ENCODE data around the gene ASCL5.

Gene ASCL5

DNA sequence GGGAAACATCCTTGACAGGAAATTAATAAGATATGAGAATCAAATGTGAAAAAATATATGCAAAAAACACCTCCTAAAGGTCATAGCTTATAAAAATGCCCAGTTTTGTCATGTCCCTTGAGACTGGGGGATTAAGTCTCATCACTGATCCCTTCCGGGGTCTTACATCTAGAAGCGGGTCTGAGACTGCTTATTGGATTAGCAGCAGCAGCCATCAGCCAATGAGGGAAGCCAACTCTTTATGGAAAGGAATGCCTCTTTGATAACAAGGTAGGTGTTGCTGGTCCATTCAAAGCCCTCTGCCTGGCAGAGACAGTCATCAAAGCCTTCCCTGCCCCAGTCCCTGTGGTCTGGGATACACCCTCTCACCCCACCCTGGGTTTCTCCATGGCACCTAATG is 10.9 kb downstream of the ASCL5 start:
- no peak for DNase-seq (ENCODE audit: low read depth)
- TF ChIP-seq, protein P1, sequence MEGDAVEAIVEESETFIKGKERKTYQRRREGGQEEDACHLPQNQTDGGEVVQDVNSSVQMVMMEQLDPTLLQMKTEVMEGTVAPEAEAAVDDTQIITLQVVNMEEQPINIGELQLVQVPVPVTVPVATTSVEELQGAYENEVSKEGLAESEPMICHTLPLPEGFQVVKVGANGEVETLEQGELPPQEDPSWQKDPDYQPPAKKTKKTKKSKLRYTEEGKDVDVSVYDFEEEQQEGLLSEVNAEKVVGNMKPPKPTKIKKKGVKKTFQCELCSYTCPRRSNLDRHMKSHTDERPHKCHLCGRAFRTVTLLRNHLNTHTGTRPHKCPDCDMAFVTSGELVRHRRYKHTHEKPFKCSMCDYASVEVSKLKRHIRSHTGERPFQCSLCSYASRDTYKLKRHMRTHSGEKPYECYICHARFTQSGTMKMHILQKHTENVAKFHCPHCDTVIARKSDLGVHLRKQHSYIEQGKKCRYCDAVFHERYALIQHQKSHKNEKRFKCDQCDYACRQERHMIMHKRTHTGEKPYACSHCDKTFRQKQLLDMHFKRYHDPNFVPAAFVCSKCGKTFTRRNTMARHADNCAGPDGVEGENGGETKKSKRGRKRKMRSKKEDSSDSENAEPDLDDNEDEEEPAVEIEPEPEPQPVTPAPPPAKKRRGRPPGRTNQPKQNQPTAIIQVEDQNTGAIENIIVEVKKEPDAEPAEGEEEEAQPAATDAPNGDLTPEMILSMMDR (IDR thresholded peaks at IDR 0.05; ENCODE audit: control insufficient read depth, extremely low read depth, insufficient read depth): no peak

DNA sequence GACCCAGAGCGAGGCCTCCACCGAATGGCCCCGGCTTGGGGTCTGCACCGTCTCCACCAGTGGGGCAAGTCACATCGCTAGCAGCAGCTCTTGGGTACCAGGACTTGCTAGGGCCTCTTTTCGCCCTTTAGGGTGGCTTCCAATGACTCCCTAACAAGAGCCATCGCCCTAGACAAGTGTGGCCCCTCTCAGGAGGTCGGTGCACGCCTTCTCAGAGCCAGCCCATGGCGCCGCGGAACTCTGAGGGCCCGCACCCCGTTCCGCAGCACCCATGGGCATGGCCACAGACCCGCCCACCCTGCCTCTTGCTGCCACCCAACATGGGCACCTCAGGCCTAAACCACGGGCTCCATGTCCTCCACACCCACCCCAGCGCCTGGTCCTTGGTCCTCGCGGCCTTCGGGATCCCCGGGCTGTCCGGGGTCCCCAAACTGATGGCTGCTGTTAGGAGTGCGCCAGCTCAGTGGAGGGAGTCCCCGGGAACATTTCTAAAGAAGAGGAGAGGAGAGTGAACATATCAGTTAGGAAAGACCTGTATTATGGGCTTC is 11.5 kb downstream of the ASCL5 start:
- peak overlapping the region; percentile 54 for H3K4me3 ChIP-seq (ENCODE audit: low read depth, low read length)
- TF ChIP-seq, protein P1 (IDR thresholded peaks at IDR 0.05; ENCODE audit: control insufficient read depth, extremely low read depth, insufficient read depth): no peak

More for the DNA sequence above, 10.9 kb downstream of the ASCL5 start:
- H3K4me3 ChIP-seq (ENCODE audit: low read depth, low read length): no peak overlapping the region

DNA sequence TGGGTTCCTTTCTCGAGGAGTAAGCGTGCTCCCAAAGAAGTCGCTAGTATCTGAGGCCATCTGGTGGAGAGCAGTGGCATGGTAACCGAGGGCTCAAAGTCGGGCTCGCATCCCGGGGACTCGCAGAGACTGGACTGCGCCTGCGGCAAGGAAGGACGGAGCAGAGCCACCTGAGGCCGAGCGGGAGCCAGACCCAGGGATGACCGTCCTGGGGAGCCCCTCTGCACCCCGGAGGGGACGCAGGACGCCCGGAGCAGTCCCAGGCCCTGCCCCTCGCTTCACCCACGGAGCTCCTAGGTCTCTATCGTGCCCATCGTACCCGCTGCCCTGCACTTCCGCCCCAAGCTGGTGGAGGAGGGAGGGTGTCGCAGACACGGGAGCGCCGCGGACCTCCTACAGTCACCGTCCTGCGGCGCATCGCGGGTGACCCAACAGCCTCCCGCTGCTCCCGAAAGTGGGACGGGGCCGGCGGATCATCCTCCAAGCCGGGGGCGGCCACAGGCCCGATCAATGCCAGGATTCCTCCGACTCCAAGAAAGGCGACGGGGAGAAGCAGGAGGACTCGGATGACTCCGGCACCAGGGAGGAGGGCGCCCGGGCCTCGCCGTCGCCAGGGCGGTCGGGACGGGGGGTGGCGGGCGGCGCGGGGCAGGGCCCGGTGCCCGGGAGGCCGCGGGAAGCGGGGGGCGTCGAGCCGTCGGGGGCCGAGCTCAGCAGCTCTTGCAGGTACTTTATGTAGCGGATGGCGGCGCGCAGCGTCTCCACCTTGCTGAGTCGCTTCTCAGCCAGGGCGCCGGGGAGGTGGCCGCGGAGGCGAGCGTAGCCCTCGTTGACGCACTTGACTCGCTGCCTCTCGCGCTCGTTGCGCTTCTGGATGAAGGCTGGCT is 12.5 kb downstream of the ASCL5 start:
- H3K4me3 ChIP-seq (ENCODE audit: low read depth, low read length): peak overlapping the region; percentile 54
- TF ChIP-seq, protein P1 (IDR thresholded peaks at IDR 0.05; ENCODE audit: control insufficient read depth, extremely low read depth, insufficient read depth): peak; percentile 98
- peak; percentile 87 for DNase-seq (ENCODE audit: low read depth)

More for the DNA sequence above, 11.5 kb downstream of the ASCL5 start:
- no peak for DNase-seq (ENCODE audit: low read depth)

DNA sequence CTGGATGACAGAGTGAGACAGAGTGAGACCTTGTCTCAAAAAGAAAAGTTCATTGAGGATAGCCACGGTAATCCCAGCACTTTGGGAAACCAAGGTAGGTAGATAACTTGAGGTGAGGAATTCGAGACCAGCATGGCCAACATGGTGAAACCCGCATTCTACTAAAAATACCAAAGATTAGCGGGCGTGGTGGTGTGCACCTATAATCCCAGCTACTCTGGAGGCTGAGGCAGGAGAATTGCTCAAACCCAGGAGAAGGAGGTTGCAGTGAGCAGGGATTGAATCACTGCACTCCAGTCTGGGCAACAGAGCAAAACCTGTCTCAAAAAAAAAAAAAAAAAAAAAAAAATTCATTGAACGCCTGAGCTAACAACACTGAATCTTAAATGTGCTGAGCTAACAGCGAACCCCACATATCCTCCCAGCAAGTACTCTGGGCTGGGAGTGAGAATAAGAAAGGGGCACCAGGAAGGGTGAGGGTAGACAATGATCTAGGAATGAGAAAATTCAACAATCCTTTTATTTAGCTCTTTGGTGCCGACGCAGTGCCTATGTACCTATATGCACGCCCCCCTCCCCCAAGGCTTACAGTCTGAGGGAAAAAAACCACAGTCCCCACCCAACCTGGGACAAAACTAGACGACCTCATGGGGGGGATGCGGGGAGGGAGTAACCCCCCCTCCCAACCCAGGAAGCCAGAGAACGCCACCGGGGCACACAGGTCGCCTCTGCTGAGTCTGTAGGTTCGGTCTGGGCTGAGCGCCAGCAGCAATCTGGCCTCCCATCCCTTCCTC is 13.3 kb downstream of the ASCL5 start:
- H3K4me3 ChIP-seq (ENCODE audit: low read depth, low read length): peak overlapping the region; percentile 54
- no peak for DNase-seq (ENCODE audit: low read depth)
- TF ChIP-seq, protein P1 (IDR thresholded peaks at IDR 0.05; ENCODE audit: control insufficient read depth, extremely low read depth, insufficient read depth): no peak

DNA sequence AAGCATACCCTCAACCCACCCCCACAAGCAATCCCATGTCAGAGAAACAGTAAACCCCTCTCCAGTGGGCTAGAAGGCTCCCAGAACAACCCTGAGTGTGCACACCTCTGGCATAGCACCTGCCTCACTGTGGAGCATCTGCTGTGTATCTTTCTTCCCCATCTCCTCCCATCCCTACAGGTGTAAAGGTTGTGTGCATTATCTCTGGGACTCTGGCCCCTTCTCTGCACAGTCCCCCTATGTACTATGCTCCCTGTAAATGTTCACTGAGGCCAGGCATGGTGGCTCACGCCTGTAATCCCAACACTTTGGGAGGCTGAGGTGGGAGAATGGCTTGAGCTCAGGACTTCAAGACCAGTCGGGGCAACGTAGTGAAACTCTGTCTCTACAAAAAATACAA is 14.1 kb downstream of the ASCL5 start:
- no peak for DNase-seq (ENCODE audit: low read depth)
- TF ChIP-seq, protein P1 (IDR thresholded peaks at IDR 0.05; ENCODE audit: control insufficient read depth, extremely low read depth, insufficient read depth): no peak
- no peak overlapping the region for H3K4me3 ChIP-seq (ENCODE audit: low read depth, low read length)

DNA sequence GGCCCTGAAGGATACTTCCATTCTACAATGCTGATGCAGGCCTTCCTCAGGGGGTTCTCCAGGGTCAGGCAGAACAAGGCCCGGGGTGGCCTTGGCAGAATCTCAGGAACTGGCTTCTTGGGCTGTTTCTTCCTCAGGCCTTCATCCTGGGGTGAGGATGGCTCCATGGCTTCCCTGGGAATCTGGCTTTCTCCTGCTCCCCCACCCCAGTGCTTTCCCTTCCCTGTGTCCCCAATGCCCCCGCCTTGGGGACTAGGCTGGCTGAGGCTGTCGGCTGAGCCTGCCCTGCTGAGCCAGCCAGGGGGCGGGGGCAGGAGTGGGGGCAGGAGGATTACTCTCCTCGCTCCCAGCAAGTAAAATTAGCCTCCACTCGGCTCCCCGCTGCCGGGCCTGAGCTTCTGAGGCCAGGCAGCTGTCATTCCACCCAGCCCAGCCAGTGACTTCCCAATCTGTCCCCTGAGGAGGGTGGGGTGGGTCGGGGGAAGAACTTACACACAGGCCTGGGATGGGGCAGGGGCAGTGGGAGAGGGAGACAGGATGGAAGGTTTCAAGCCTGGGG is 14.7 kb downstream of the ASCL5 start, which contains the start of gene CACNA1S:
Gene CACNA1S, minus strand, starts transcription at position 254 of the 559 bp plus-strand sequence. Its CDS starts 87 bp downstream, at position 167.
- no peak for DNase-seq (ENCODE audit: low read depth)
- no peak within 1 kb of the TSS for H3K4me3 ChIP-seq (ENCODE audit: low read depth, low read length)
- TF ChIP-seq, protein P1 (IDR thresholded peaks at IDR 0.05; ENCODE audit: control insufficient read depth, extremely low read depth, insufficient read depth): no peak

Measured in LNCaP clone FGC (cell line).